Brain microvascular endothelial cell (primary cell): ENCODE measurements around the gene OSBPL5.

ENCODE experiments used
- DNase-seq: peaks from one replicate; pipeline ENCODE4 v3.0.0-alpha.2; 2020
- H3K27ac ChIP-seq: fragments of 250-450 bp; sonication (Bioruptor Pico); 2 replicates; pipeline ENCODE4 v1.5.1; 2020; ENCODE audit warnings: mild to moderate bottlenecking, moderate library complexity
- H3K27me3 ChIP-seq: fragments of 250-450 bp; sonication (Bioruptor Pico); replicated peaks from 2 replicates; pipeline ENCODE4 v1.5.1; 2020; ENCODE audit warnings: mild to moderate bottlenecking
- H3K36me3 ChIP-seq: fragments of 250-450 bp; sonication (Bioruptor Pico); replicated peaks from 2 replicates; pipeline ENCODE4 v1.5.1; 2020; ENCODE audit warnings: mild to moderate bottlenecking
- H3K4me3 ChIP-seq: 2 replicates; pipeline ENCODE4 v1.5.1; 2011; ENCODE audit warnings: low read depth, mild to moderate bottlenecking, control low read depth, low read length, moderate library complexity
- CTCF ChIP-seq: IDR thresholded peaks from 2 replicates; pipeline ENCODE4 v1.5.1; 2011; ENCODE audit warnings: low read depth, mild to moderate bottlenecking, moderate library complexity, low read length, control low read depth, inconsistent platforms; ENCODE audit errors: missing control alignments
- in situ Hi-C: cut with HindIII; loops from 2 replicates; pipeline ENCODE4 v1.10.0; 2017; ENCODE audit warnings: low sequenced_read_pairs, low pct_ligation_motif_present

The OSBPL5 gene

GRCh38 chr11:3103076-3103475 lies 62.0 kb downstream of the OSBPL5 start:
- Histone ChIP-seq H3K36me3 (no peaks in the 10 kb centered on the region), H3K4me3 (no peak overlapping the region), H3K27me3 (no peaks in the 10 kb centered on the region), H3K27ac (no peak overlapping the region)
- no peak for DNase-seq
- in situ Hi-C loops, result no loop called here
- no peak for TF ChIP-seq CTCF

GRCh38 chr11:3102641-3102921 lies 62.5 kb downstream of the OSBPL5 start:
- TF ChIP-seq CTCF, result no peak
- H3K36me3 ChIP-seq, result no peaks in the 10 kb centered on the region
- no peaks in the 10 kb centered on the region for H3K27me3 ChIP-seq
- in situ Hi-C loops, result no loop called here
- no peak for DNase-seq
- H3K4me3 ChIP-seq, result no peak overlapping the region
- H3K27ac ChIP-seq, result no peak overlapping the region

GRCh38 chr11:3101921-3102640 lies 63.0 kb downstream of the OSBPL5 start:
- Histone ChIP-seq H3K4me3 (no peak overlapping the region), H3K27me3 (no peaks in the 10 kb centered on the region), H3K27ac (no peak overlapping the region), H3K36me3 (no peaks in the 10 kb centered on the region)
- in situ Hi-C loops, result no loop called here
- DNase-seq, result no peak
- no peak for TF ChIP-seq CTCF

GRCh38 chr11:3099178-3099577 lies 65.9 kb downstream of the OSBPL5 start:
- in situ Hi-C loops, result no loop called here
- no peak for DNase-seq
- Histone ChIP-seq H3K27ac (no peak overlapping the region), H3K36me3 (no peaks in the 10 kb centered on the region), H3K27me3 (no peaks in the 10 kb centered on the region), H3K4me3 (no peak overlapping the region)
- no peak for TF ChIP-seq CTCF

- Histone ChIP-seq H3K4me3 (no peak overlapping the region), H3K27ac (no peak overlapping the region), H3K36me3 (peaks cover 2% of the 10 kb centered on the region), H3K27me3 (no peaks in the 10 kb centered on the region)
- no peak for TF ChIP-seq CTCF
- in situ Hi-C loops, result no loop called here
- DNase-seq, result no peak
These were observed 68.1 kb downstream of the OSBPL5 start for GRCh38 chr11:3096909-3097530.
